ENCODE results near the gene FUT7.

FUT7 gene

GRCh38 chr9:137070201-137070905 lies 38.5 kb upstream of the FUT7 start, which contains the start of gene SAPCD2:
SAPCD2 (minus strand) TSS chr9:137070557; CDS start chr9:137070460, 97 bp downstream.
- no peaks in the 10 kb centered on the region for H4K20me1 ChIP-seq (ENCODE audit: insufficient read depth, low read length)
- H3K4me1 ChIP-seq (ENCODE audit: insufficient read depth, low read length, severe bottlenecking) = peaks cover 37% of the 10 kb centered on the region
- H3K9me3 ChIP-seq (ENCODE audit: low read length) = no peaks in the 10 kb centered on the region
- peak within 1 kb of the TSS; percentile 75 for H3K4me3 ChIP-seq (ENCODE audit: low read depth, low read length, poor library complexity, severe bottlenecking)
- H3K27me3 ChIP-seq (ENCODE audit: insufficient read depth, low read length) = no peaks in the 10 kb centered on the region
- peak within 1 kb of the TSS; percentile 86 for H3K4me2 ChIP-seq (ENCODE audit: low read length)
- H3K9me2 ChIP-seq (ENCODE audit: low read depth, low read length) = no peaks in the 10 kb centered on the region
- no peak for TF ChIP-seq EZH2 (IDR thresholded peaks at IDR 0.05; ENCODE audit: borderline replicate concordance, low read length)
- no peak for TF ChIP-seq CTCF (IDR thresholded peaks at IDR 0.05; ENCODE audit: low read length)
- H3K79me2 ChIP-seq (ENCODE audit: insufficient read depth, low read length) = peaks cover 6% of the 10 kb centered on the region; the same call in 1 of the 2 replicates
- H3F3A ChIP-seq (ENCODE audit: insufficient read depth, low read length) = no peaks in the 10 kb centered on the region
- H2AFZ ChIP-seq (ENCODE audit: low read length) = 0 out of 2 replicates have a peak within 1 kb of the TSS, but pooled peaks have one; percentile 25
- peak within 1 kb of the TSS; percentile 75 for H3K27ac ChIP-seq (ENCODE audit: low read depth, low read length, poor library complexity, severe bottlenecking)
- H3K36me3 ChIP-seq (ENCODE audit: insufficient read depth, low read length) = peaks cover 14% of the 10 kb centered on the region; the same call in 1 of the 2 replicates
- H3K9ac ChIP-seq (ENCODE audit: low read length) = peak within 1 kb of the TSS; percentile 87

- peak overlapping the region; percentile 86 for H3K4me2 ChIP-seq (ENCODE audit: low read length)
- H3K9ac ChIP-seq (ENCODE audit: low read length) = peak overlapping the region; percentile 87
- no peaks in the 10 kb centered on the region for H3K9me3 ChIP-seq (ENCODE audit: low read length)
- H4K20me1 ChIP-seq (ENCODE audit: insufficient read depth, low read length) = no peaks in the 10 kb centered on the region
- peaks cover 21% of the 10 kb centered on the region for H3K36me3 ChIP-seq (ENCODE audit: insufficient read depth, low read length)
- no peaks in the 10 kb centered on the region for H3K27me3 ChIP-seq (ENCODE audit: insufficient read depth, low read length)
- peak overlapping the region; percentile 75 for H3K4me3 ChIP-seq (ENCODE audit: low read depth, low read length, poor library complexity, severe bottlenecking)
- peaks cover 30% of the 10 kb centered on the region for H3K4me1 ChIP-seq (ENCODE audit: insufficient read depth, low read length, severe bottlenecking)
- peak overlapping the region; percentile 75 for H3K27ac ChIP-seq (ENCODE audit: low read depth, low read length, poor library complexity, severe bottlenecking)
- H3K79me2 ChIP-seq (ENCODE audit: insufficient read depth, low read length) = peaks cover 6% of the 10 kb centered on the region; the same call in 1 of the 2 replicates
- no peaks in the 10 kb centered on the region for H3K9me2 ChIP-seq (ENCODE audit: low read depth, low read length)
- TF ChIP-seq CTCF (IDR thresholded peaks at IDR 0.05; ENCODE audit: low read length) (no peak), EZH2 (IDR thresholded peaks at IDR 0.05; ENCODE audit: borderline replicate concordance, low read length) (no peak)
- no peaks in the 10 kb centered on the region for H3F3A ChIP-seq (ENCODE audit: insufficient read depth, low read length)
- H2AFZ ChIP-seq (ENCODE audit: low read length) = no peak overlapping the region
Observed at GRCh38 chr9:137069508-137070091, 37.7 kb upstream of the FUT7 start.

- Histone ChIP-seq H3K79me2 (ENCODE audit: insufficient read depth, low read length) (peaks cover 6% of the 10 kb centered on the region; the same call in 1 of the 2 replicates), H3K9ac (ENCODE audit: low read length) (peak overlapping the region; percentile 87), H4K20me1 (ENCODE audit: insufficient read depth, low read length) (no peaks in the 10 kb centered on the region), H2AFZ (ENCODE audit: low read length) (no peak overlapping the region), H3K4me2 (ENCODE audit: low read length) (peak overlapping the region; percentile 86), H3K4me1 (ENCODE audit: insufficient read depth, low read length, severe bottlenecking) (peaks cover 28% of the 10 kb centered on the region), H3K9me2 (ENCODE audit: low read depth, low read length) (no peaks in the 10 kb centered on the region), H3K27ac (ENCODE audit: low read depth, low read length, poor library complexity, severe bottlenecking) (peak overlapping the region; percentile 75), H3K9me3 (ENCODE audit: low read length) (no peaks in the 10 kb centered on the region), H3F3A (ENCODE audit: insufficient read depth, low read length) (no peaks in the 10 kb centered on the region), H3K4me3 (ENCODE audit: low read depth, low read length, poor library complexity, severe bottlenecking) (peak overlapping the region; percentile 75), H3K36me3 (ENCODE audit: insufficient read depth, low read length) (peaks cover 29% of the 10 kb centered on the region), H3K27me3 (ENCODE audit: insufficient read depth, low read length) (no peaks in the 10 kb centered on the region)
- TF ChIP-seq CTCF (IDR thresholded peaks at IDR 0.05; ENCODE audit: low read length) (no peak), EZH2 (IDR thresholded peaks at IDR 0.05; ENCODE audit: borderline replicate concordance, low read length) (no peak)
Observed at GRCh38 chr9:137068539-137069507, 36.9 kb upstream of the FUT7 start.
